CD4-positive, alpha-beta T cell treated with Interleukin-6 for 4 hours (primary cell): ENCODE measurements around the gene NMRAL1.

ENCODE experiments used
- DNase-seq: peaks from one replicate; pipeline ENCODE4 v3.0.0-alpha.2; 2020; ENCODE audit warnings: mixed read lengths

The NMRAL1 gene

GRCh38 chr16:4420505-4421105 lies 53.8 kb downstream of the NMRAL1 start:
- no peak for DNase-seq

GRCh38 chr16:4419402-4419959 lies 54.9 kb downstream of the NMRAL1 start:
- DNase-seq: no peak

- peak; percentile 100 for DNase-seq
Measured at GRCh38 chr16:4416200-4417032, 58.0 kb downstream of the NMRAL1 start, which contains the start of gene CORO7. Gene CORO7 (minus strand): TSS chr16:4416596. CDS start chr16:4416518, 78 bp downstream.

GRCh38 chr16:4415538-4416199 lies 58.8 kb downstream of the NMRAL1 start:
- DNase-seq: peak; percentile 72

GRCh38 chr16:4414187-4414917 lies 60.1 kb downstream of the NMRAL1 start:
- DNase-seq: peak; percentile 78

- no peak for DNase-seq
Measured at GRCh38 chr16:4412854-4413253, 61.6 kb downstream of the NMRAL1 start.

- DNase-seq: no peak
Measured at GRCh38 chr16:4412159-4412558, 62.3 kb downstream of the NMRAL1 start.
